ENCODE measurements around the gene SRP19. TPM values are rescaled to one million over a fixed set of nuclear protein-coding genes. Genes with fewer than 3 reads are reported as not detected.
A peak's percentile ranks its signal among the peaks of the same experiment; 100 is the strongest.
"Not testable (repeated sequence)": the region's sequence is repeated elsewhere in the genome, so short reads cannot be mapped to it uniquely, and the experiment has no call there.

SRP19 gene
- total RNA-seq, 2 experiments from 2014 or later, result 32.9 to 68.3 TPM

DNA sequence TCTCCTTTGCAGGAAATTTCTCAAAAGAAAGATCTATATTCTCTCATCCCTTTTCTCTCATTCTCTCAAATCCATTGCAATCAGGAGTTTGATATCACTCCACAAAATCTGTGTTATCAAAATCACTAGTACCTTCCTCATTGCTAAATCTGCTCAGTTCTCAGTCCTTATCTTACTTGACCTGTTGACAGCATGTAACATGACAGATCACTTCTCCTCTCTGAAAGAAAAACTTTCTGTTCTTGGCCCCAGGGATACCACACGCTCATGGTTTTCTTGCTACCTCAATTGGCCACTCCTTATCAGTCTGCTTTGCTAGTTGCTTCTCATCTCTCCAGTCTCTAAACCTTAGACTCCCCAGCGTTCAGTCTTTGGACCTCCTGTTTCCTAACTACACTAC lies 22.1 kb downstream of the SRP19 start:
- intact Hi-C loops (cut with micrococcal nuclease; ENCODE audit: unreplicated experiment), result no loop called here
- no peak overlapping the region for H2AFZ ChIP-seq (ENCODE audit: low read length)
- ChIA-PET CTCF (ENCODE audit: unreplicated experiment) (no interaction called here), POLR2A (interaction anchor here (0.6 to 2.4 kb wide), 5 partner anchors 12 to 278 kb away, joined by 3 to 10 read pairs (median 5); no protein-coding TSS in a partner anchor)
- H4K20me1 ChIP-seq (ENCODE audit: insufficient read depth, low read length), result no peaks in the 10 kb centered on the region
- no peak overlapping the region for H3K27ac ChIP-seq (ENCODE audit: low read depth, low read length, poor library complexity, severe bottlenecking)
- no peak overlapping the region for H3K4me2 ChIP-seq (ENCODE audit: low read length)
- no TSS peak for BruUV-seq (replicated peaks)
- DNase-seq (ENCODE audit: low spot score), result no peak
- H3K79me2 ChIP-seq (ENCODE audit: insufficient read depth, low read depth, low read length), result no peaks in the 10 kb centered on the region
- H3K9me3 ChIP-seq (ENCODE audit: low read length), result no peaks in the 10 kb centered on the region
- peaks cover 96% of the 10 kb centered on the region for H3K36me3 ChIP-seq (ENCODE audit: insufficient read depth, low read length)
- TF ChIP-seq EZH2phosphoT487 (IDR thresholded peaks at IDR 0.05; ENCODE audit: borderline replicate concordance, low read depth, low read length), result no peak
- TF ChIP-seq, protein P1, sequence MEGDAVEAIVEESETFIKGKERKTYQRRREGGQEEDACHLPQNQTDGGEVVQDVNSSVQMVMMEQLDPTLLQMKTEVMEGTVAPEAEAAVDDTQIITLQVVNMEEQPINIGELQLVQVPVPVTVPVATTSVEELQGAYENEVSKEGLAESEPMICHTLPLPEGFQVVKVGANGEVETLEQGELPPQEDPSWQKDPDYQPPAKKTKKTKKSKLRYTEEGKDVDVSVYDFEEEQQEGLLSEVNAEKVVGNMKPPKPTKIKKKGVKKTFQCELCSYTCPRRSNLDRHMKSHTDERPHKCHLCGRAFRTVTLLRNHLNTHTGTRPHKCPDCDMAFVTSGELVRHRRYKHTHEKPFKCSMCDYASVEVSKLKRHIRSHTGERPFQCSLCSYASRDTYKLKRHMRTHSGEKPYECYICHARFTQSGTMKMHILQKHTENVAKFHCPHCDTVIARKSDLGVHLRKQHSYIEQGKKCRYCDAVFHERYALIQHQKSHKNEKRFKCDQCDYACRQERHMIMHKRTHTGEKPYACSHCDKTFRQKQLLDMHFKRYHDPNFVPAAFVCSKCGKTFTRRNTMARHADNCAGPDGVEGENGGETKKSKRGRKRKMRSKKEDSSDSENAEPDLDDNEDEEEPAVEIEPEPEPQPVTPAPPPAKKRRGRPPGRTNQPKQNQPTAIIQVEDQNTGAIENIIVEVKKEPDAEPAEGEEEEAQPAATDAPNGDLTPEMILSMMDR (conservative IDR thresholded peaks at IDR 0.05; ENCODE audit: low read length), result no peak
- no peak overlapping the region for H3K4me3 ChIP-seq (ENCODE audit: low read depth, low read length, poor library complexity, severe bottlenecking)
- peaks cover 3% of the 10 kb centered on the region for H3K4me1 ChIP-seq (ENCODE audit: insufficient read depth, low read length, poor library complexity, severe bottlenecking)
- no peaks in the 10 kb centered on the region for H3K9me2 ChIP-seq (ENCODE audit: insufficient read depth, low read length)

GRCh38 chr5:112885001-112885400 lies 23.9 kb downstream of the SRP19 start:
- no peak overlapping the region for H3K4me3 ChIP-seq (ENCODE audit: low read depth, low read length, poor library complexity, severe bottlenecking)
- H3K79me2 ChIP-seq (ENCODE audit: insufficient read depth, low read depth, low read length), result no peaks in the 10 kb centered on the region
- H3K36me3 ChIP-seq (ENCODE audit: insufficient read depth, low read length), result peaks cover 97% of the 10 kb centered on the region
- H3K9me3 ChIP-seq (ENCODE audit: low read length), result no peaks in the 10 kb centered on the region
- no peak overlapping the region for H3K27ac ChIP-seq (ENCODE audit: low read depth, low read length, poor library complexity, severe bottlenecking)
- BruUV-seq (replicated peaks), result no TSS peak
- H2AFZ ChIP-seq (ENCODE audit: low read length), result no peak overlapping the region
- ChIA-PET CTCF (ENCODE audit: unreplicated experiment) (no interaction called here), POLR2A (interaction anchor here (0.7 to 1.4 kb wide), 3 partner anchors 23 to 91 kb away, joined by 3 to 6 read pairs (median 3); no protein-coding TSS in a partner anchor)
- no peak overlapping the region for H3K4me2 ChIP-seq (ENCODE audit: low read length)
- H3K4me1 ChIP-seq (ENCODE audit: insufficient read depth, low read length, poor library complexity, severe bottlenecking), result no peaks in the 10 kb centered on the region
- no peak for DNase-seq (ENCODE audit: low spot score)
- intact Hi-C loops (cut with micrococcal nuclease; ENCODE audit: unreplicated experiment), result no loop called here
- no peaks in the 10 kb centered on the region for H3K9me2 ChIP-seq (ENCODE audit: insufficient read depth, low read length)
- no peak for TF ChIP-seq EZH2phosphoT487 (IDR thresholded peaks at IDR 0.05; ENCODE audit: borderline replicate concordance, low read depth, low read length)
- TF ChIP-seq, protein P1 (conservative IDR thresholded peaks at IDR 0.05; ENCODE audit: low read length), result no peak
- no peaks in the 10 kb centered on the region for H4K20me1 ChIP-seq (ENCODE audit: insufficient read depth, low read length)

DNA sequence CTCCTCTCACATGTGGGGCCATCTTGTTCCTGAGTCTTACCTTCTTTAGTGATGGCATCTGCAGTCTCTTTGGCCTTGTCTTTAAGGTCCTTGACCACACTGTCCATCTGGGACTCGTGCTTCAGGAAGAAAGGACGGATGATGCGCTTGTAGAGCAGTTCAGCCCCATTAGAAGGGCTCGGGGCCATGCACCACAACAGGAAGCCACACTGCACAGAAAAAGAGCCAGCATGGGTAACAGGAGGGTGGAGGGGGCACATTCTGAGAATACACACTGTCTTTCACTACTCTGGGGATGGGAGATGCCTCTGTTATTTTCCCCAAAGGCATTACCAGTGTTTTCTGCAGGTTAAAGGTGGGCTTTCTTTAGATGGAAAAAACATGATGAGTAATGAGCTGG lies 25.9 kb downstream of the SRP19 start:
- Histone ChIP-seq H3K79me2 (ENCODE audit: insufficient read depth, low read depth, low read length) (no peaks in the 10 kb centered on the region), H4K20me1 (ENCODE audit: insufficient read depth, low read length) (no peaks in the 10 kb centered on the region), H2AFZ (ENCODE audit: low read length) (no peak overlapping the region), H3K9me2 (ENCODE audit: insufficient read depth, low read length) (no peaks in the 10 kb centered on the region), H3K4me2 (ENCODE audit: low read length) (no peak overlapping the region), H3K4me3 (ENCODE audit: low read depth, low read length, poor library complexity, severe bottlenecking) (no peak overlapping the region), H3K36me3 (ENCODE audit: insufficient read depth, low read length) (peaks cover 87% of the 10 kb centered on the region), H3K4me1 (ENCODE audit: insufficient read depth, low read length, poor library complexity, severe bottlenecking) (no peaks in the 10 kb centered on the region), H3K27ac (ENCODE audit: low read depth, low read length, poor library complexity, severe bottlenecking) (no peak overlapping the region), H3K9me3 (ENCODE audit: low read length) (no peaks in the 10 kb centered on the region)
- ChIA-PET POLR2A (interaction anchor here (0.7 to 2.9 kb wide), 3 partner anchors 17 to 36 kb away, joined by 3 to 18 read pairs (median 3); no protein-coding TSS in a partner anchor), CTCF (ENCODE audit: unreplicated experiment) (no interaction called here)
- BruUV-seq (replicated peaks), result no TSS peak
- intact Hi-C loops (cut with micrococcal nuclease; ENCODE audit: unreplicated experiment), result no loop called here
- no peak for TF ChIP-seq EZH2phosphoT487 (IDR thresholded peaks at IDR 0.05; ENCODE audit: borderline replicate concordance, low read depth, low read length)
- TF ChIP-seq, protein P1 (conservative IDR thresholded peaks at IDR 0.05; ENCODE audit: low read length), result no peak
- DNase-seq (ENCODE audit: low spot score), result no peak

DNA sequence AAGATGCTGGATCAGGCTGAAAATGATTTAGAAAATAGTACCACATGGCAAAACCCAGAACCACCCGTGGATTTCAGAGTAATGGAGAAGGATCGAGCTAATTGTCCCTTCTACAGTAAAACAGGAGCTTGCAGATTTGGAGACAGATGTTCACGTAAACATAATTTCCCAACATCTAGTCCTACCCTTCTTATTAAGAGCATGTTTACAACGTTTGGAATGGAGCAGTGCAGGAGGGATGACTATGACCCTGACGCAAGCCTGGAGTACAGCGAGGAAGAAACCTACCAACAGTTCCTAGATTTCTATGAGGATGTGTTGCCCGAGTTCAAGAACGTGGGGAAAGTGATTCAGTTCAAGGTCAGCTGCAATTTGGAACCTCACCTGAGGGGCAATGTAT lies 31.0 kb downstream of the SRP19 start:
- H3K4me2 ChIP-seq (ENCODE audit: low read length); H3K4me3 ChIP-seq (ENCODE audit: low read depth, low read length, poor library complexity, severe bottlenecking); DNase-seq (ENCODE audit: low spot score); H3K9me2 ChIP-seq (ENCODE audit: insufficient read depth, low read length); CTCF ChIA-PET (ENCODE audit: unreplicated experiment); H2AFZ ChIP-seq (ENCODE audit: low read length); H3K4me1 ChIP-seq (ENCODE audit: insufficient read depth, low read length, poor library complexity, severe bottlenecking); H4K20me1 ChIP-seq (ENCODE audit: insufficient read depth, low read length); H3K27ac ChIP-seq (ENCODE audit: low read depth, low read length, poor library complexity, severe bottlenecking); H3K9me3 ChIP-seq (ENCODE audit: low read length); H3K79me2 ChIP-seq (ENCODE audit: insufficient read depth, low read depth, low read length); intact Hi-C loops (cut with micrococcal nuclease; ENCODE audit: unreplicated experiment): not testable (repeated sequence)
- POLR2A ChIA-PET, result interaction anchor here (1.7 kb wide), 1 partner anchor 12 kb away, joined by 4 read pairs; no protein-coding TSS in a partner anchor
- peaks cover 77% of the 10 kb centered on the region for H3K36me3 ChIP-seq (ENCODE audit: insufficient read depth, low read length)
- TSS peak; percentile 56 for BruUV-seq (replicated peaks)
